Measurements from ENCODE around the gene ITGB5.

DNA sequence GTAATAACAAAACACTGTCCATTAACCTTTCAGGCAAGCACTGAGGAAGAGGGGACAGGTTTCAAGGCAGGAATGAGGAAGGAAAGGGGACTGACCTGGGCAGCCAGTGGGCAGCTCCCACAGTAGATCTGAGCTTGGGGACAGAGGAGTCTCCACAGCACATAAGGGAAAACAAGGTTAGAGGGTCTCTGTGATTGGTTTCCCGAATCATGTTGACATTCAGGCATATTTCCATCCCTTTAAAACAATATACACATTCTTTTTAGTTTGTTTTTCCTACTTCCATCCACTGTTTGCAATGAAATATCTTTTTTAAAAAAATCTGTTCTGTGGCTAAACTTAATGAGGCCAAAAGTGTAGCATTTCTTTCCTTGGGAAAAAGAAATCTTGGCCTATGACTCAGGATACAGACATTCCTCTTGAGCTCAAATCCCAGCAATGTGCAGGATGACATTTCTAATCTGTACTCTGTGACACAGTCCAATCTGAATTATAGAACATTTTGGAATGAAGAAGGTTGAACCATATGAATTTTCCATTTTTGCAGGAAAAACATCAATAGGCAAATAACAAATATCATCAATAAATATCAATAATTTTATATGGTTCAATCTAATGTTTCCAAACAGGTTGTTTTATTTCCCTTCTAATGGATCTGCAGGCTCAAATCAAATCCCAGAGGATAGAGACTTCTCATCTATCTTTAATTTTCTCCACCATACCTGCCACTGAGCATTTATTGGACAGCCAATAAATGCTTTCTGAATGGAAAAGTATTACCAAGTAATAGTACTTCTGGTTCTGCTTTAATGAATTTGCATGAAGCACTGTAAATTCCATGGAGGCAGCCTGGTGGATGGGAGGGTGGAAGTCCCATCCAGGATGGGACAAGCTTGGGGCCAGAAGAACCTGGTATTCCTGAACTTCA lies 54.1 kb downstream of the ITGB5 start:
- TF ChIP-seq EP300 (IDR thresholded peaks at IDR 0.05), result peak in 1 of 4 donors; percentile 19
- TF ChIP-seq, protein P1, sequence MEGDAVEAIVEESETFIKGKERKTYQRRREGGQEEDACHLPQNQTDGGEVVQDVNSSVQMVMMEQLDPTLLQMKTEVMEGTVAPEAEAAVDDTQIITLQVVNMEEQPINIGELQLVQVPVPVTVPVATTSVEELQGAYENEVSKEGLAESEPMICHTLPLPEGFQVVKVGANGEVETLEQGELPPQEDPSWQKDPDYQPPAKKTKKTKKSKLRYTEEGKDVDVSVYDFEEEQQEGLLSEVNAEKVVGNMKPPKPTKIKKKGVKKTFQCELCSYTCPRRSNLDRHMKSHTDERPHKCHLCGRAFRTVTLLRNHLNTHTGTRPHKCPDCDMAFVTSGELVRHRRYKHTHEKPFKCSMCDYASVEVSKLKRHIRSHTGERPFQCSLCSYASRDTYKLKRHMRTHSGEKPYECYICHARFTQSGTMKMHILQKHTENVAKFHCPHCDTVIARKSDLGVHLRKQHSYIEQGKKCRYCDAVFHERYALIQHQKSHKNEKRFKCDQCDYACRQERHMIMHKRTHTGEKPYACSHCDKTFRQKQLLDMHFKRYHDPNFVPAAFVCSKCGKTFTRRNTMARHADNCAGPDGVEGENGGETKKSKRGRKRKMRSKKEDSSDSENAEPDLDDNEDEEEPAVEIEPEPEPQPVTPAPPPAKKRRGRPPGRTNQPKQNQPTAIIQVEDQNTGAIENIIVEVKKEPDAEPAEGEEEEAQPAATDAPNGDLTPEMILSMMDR (IDR thresholded peaks at IDR 0.05), result no peak
- TF ChIP-seq POLR2A (IDR thresholded peaks at IDR 0.05), result no peak
- no peak for TF ChIP-seq POLR2AphosphoS5 (IDR thresholded peaks at IDR 0.05)

Data from upper lobe of left lung (tissue), 4 donors.